GM18498 (cell line): ENCODE results near the gene PGGHG.
"Not testable (repeated sequence)": the region's sequence is repeated elsewhere in the genome, so short reads cannot be mapped to it uniquely, and the experiment has no call there.

Experiments
- ATAC-seq: cut with Tn5 transposase; IDR thresholded peaks from one replicate; pipeline ENCODE4 v1.9.1; 2021; ENCODE audit warnings: mild to moderate bottlenecking, moderate library complexity; ENCODE audit not compliant: unreplicated experiment

The PGGHG gene

DNA sequence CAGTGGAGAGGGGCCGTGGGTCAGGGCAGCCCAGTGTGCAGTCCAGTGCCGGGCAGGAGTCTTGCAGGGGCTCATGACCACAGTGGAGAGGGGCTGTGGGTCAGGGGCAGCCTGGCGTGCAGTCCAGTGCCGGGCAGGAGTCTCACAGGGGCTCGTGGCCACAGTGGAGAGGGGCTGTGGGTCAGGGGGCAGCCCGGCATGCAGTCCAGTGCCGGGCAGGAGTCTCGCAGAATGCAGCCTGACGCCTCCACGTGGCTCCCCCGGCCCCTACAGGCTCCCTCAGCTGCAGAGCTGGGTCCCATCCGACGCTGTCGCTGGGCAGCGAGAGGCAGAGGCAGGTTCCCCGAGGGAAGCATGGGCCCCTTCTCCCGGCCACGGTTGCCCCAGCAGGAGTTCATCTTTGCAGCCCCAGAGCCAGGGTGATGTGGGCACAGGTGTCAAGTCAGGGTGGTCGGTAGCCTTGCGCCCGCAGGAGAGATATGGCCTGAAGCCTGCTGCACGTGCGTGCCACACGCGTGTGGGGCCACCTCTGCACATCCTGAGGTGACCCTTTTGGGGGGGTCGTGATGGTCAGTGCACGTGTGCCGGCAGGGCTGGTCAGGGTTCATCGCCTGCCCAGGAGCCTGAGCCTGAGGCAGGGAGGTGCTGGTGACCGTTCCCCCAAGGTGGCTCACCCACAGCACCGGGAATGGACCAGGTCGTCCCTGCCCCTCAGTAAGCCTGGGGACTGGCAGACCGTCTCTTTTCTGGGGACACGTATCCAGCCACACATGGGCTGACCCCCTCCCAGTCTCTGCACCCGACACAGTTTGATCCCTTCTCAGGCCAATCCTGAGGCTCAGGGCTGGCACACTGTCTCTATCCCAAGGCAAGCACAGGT, 7.5 kb downstream of the PGGHG start:
- no peak for ATAC-seq

GRCh38 chr11:297051-297585, 8.2 kb downstream of the PGGHG start:
- ATAC-seq: no peak

DNA sequence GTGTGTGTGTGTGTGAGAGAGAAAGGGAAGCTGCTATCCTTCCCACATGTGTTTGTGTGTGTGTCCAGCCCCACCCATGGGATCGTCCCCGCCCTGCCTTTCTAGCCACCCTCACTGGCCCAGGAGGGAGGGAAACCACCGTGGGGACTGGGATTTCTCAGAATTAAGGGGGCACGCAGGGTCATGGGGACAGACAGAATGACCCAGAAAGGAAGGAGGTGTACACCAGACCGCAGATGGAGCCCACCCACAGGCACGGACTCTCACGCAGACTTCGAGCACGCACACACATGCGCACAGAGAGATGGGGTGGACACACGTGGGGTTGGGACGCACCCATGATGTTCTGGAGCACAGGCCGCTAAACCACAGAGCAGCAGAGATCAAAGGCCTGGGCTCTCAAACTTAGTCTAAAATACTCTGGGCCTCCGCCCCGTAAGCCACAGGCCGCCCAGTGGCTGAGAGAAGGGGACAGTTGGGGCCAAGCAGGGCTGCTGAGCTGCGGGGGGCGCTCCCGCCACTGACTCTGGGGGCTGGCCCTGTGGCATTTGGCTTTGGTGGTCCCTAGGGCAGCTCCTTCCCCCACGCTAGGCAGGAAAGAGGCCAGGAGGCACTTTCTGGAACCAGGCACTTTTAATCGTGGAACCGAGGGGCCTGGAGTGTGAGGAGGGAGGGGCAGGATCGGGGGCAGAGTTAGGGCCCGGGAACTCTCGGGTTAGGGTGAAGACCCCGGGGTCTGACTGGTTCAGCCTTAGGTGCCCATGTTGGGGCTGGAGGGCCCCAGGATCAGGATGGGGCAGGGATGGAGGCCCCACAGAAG, 8.9 kb downstream of the PGGHG start:
- ATAC-seq: no peak

GRCh38 chr11:298406-299065, 9.6 kb downstream of the PGGHG start:
- no peak for ATAC-seq

DNA sequence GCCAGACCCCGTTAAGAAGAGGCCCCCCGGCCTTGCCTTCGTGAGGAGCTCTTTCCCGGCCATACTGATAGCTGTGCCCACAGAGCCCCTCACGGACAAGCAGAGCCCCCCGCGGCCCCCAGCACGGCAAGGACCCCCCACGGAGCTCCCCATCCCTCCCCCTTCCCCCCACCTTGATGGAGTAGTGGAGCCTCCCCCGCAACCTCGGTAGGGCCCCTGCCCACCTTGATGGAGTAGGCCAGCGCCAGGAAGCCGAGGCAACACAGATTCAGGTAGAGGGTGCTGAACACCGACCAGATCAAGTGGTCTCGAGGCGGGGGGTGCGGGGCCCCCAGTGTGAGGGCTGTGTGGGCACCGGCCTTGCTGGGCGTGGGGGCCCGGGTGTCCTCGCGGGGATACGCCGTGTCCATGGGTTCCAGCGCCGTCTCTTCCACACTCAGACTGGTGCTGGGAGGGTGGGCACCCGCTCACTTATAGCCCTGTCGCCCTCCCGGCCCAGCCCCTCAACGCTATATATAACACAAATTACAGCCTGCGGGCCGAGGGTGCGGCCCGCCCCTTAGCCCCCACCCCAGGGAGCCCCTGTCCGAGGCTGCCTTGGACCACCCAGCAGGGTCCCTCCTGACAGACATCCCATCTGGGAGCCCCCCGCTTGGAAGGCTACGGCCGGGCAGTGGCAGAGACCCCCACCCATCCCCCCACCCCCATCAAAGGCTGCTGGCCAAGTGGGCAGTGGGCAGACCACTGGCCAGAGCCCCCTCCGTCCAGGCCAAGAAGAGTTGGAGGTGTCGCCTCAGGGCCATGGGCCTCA, 10.4 kb downstream of the PGGHG start, which contains the start of gene IFITM5:
Gene IFITM5 (minus strand): TSS at position 446 of the 811 bp plus-strand sequence. CDS start 36 bp downstream, at position 410.
- no peak for ATAC-seq

GRCh38 chr11:299951-300735, 11.2 kb downstream of the PGGHG start:
- no peak for ATAC-seq

GRCh38 chr11:303363-303762, 14.4 kb downstream of the PGGHG start:
- no peak for ATAC-seq

GRCh38 chr11:304061-304506, 15.2 kb downstream of the PGGHG start:
- no peak for ATAC-seq

- no peak for ATAC-seq
Observed at GRCh38 chr11:304915-305843, 16.3 kb downstream of the PGGHG start.

- ATAC-seq: no peak
Observed at GRCh38 chr11:305844-306211, 16.9 kb downstream of the PGGHG start.

- no peak for ATAC-seq
Observed at GRCh38 chr11:306645-307371, 17.9 kb downstream of the PGGHG start.

DNA sequence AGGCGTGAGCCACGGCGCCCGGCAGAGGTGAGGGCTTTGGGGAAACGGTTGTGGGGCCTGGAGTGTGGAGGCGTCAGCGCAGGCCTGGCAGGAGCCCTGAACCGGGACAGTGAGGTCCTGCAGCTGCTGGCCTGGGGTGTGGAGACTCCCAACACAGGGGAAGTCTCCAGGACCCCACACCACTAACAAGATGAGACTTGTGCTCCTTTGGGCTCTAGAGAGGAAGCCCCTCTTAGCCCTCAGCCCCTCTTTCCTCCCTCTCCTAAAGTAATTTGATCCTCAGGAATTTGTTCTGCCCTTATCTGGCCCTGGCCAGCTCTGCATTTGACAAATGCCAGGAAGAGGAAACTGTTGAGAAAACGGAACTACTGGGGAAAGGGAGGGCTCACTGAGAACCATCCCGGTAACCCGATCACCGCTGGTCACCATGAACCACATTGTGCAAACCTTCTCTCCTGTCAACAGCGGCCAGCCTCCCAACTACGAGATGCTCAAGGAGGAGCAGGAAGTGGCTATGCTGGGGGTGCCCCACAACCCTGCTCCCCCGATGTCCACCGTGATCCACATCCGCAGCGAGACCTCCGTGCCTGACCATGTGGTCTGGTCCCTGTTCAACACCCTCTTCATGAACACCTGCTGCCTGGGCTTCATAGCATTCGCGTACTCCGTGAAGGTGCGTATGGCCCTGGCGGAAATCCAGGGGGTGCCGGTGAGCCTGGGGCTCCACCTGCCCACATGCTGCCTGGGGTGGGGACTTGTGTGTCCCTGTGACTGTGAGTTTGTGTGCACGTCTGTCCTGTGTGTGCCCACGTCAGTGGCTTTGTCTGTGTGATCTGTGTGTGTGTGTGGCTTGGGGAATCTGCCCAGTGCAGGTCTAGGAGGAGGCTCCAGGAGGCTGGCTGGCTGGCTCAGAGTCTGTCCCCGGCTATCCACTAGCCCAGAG, 19.1 kb downstream of the PGGHG start, which contains the start of gene IFITM2:
Gene IFITM2 (plus strand): TSS at position 51 of the 943 bp plus-strand sequence. CDS start 377 bp downstream, at position 428.
- ATAC-seq: not testable (repeated sequence)

GRCh38 chr11:308740-309665, 20.1 kb downstream of the PGGHG start:
- ATAC-seq: not testable (repeated sequence)

DNA sequence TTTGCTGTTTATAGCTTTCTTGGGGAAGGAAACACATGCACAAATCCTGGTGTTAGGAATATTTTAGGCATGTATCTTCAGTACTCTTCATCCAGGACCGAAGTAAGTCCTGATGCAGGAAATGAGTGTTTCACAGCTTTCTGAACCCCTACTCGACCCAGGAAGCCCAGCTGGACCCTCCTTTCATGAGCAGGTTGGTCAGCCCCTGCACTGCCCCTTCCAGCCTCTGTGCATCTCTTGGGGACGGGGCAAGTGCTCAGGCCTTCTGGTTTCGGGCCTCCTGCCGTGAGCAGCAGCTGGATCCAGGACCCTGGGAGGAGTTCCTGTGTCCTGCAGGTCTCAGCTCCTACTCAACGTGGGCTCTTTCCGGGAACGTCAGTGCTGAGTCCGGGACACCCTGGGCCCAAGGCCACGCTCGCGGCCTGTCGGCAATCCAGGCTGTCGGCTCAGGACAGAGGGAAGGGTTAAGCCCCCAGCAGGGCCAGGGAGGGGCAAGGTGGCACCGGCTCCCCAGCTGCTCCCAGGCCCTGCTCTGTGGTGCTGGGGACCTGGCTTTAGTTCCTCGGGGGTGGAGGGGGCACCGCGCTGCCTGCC, 21.1 kb downstream of the PGGHG start:
- ATAC-seq: not testable (repeated sequence)
